ENCODE measurements around the gene MMP17.
A peak's percentile ranks its signal among the peaks of the same experiment; 100 is the strongest.

The MMP17 gene

GRCh38 chr12:131850856-131851559 is 22.8 kb downstream of the MMP17 start:
- DNase-seq: peak in 1 of 2 experiments; percentile 32

GRCh38 chr12:131851741-131852550 is 23.8 kb downstream of the MMP17 start:
- no peak for DNase-seq

DNA sequence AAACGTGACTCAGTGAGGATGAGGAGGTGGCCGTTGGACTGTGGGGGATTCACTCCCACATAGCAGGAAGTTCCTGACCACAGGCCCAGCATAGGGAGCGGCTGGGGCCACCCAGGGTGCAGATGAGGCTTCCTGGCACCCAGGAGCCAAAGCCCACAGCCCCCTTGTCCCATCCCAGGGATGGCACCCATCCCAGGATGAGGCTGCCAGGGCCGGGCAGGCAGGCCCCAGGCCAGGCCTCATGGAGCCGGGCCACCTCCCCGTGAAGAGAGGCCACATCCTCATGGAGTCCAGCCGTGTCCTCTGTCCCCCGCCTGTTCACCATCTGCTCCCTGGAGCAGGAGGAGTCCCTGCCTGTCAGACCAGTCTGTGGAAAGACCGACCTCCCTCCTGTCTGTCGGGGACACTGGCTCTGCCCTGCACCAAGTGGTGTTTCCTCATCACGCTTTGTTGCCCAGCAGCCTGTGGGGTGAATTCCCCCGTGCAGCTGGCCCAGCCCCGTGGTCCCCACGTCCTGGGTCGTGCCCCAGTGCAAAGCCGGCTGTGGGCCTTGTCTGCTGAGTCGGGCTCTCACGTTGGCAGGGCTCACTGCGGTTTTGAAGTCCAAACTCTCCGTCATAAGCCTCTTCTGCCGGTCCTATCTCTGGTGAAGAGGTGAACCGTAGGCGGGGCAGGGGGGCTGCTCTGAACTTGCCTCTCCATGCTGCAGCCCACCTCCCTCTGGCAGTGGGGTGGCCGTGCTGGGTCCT is 24.5 kb downstream of the MMP17 start:
- no peak for DNase-seq

DNA sequence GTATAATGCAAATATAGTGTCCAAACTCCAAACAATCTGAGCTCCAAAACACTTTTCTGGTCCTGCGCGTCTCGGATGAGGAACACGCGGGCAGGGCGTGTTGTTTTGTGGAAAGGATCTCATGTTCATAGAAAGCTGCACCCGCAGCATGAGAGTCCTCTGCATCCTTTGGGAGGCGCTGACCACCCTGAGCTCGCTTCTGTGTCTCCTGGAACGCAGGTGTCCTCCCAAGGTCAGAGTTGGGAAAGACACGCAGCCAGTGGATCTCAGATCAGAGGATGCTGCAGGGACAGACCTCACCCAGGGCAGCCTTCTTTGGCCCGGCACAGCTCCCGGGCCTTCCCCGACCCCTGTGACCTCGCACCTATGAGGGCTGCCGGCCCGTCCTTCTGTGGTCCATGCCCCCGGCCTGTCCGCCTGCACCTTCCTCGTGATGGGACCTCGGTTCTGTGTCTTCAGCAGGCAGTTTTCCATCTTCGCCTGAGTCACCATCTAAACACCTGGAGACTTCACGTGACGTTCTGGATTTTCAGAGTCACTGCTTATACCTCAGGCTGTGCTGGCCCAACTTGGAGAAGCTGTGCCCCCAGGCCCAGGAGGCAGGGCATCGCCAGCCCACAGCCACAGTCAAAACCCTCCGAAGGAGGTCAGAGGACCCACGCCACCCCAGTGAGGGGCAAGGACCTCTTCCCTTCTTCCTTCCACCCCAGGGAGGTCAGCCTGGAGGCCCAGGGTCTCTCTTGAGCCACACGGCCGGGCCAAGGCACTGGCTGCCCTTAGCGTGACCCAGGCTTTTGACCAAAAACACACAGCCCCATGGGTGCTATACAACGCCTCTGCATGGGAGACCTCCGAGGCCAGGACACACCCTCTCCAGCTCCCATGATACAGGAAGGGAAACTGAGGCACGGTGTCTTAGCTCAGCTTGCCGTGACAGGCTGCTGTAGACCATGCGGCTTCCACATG is 25.9 kb downstream of the MMP17 start:
- no peak for DNase-seq

- DNase-seq: no peak
Measured at GRCh38 chr12:131854861-131855476, 26.8 kb downstream of the MMP17 start.

GRCh38 chr12:131855521-131856142 is 27.4 kb downstream of the MMP17 start:
- DNase-seq: no peak

DNA sequence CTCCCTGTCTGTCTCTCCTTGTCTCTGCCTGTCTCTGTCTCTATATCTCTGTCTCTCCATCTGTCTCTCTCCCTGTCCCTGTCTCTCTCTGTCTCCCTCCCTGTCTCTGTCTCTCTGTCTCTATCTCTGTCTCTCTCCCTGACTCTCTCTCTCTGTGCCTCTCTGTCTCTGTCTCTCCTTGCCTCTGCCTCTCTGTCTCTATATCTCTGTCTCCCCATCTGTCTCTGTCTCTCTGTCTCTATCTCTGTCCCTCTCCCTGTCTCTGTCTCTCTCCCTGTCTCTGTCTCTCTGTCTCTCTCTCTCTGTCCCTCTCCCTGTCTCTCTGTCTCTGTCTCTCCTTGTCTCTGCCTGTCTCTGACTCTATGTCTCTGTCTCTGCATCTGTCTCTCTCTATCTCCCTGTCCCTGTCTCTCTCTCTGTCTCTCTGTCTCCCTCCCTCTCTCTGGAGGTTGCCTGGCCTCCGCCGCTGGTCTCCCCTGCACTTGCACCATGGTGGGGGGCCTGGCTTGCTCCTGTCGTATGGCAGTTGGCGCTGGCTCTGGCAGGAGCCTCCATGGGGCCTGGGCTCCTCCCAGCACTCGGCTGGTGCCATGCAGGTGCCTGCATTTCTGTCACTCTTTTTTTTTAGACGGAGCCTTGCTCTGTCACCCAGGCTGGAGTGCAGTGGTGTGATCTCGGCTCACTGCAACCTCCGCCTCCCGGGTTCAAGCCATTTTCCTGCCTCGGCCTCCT is 28.3 kb downstream of the MMP17 start:
- DNase-seq: no peak

DNA sequence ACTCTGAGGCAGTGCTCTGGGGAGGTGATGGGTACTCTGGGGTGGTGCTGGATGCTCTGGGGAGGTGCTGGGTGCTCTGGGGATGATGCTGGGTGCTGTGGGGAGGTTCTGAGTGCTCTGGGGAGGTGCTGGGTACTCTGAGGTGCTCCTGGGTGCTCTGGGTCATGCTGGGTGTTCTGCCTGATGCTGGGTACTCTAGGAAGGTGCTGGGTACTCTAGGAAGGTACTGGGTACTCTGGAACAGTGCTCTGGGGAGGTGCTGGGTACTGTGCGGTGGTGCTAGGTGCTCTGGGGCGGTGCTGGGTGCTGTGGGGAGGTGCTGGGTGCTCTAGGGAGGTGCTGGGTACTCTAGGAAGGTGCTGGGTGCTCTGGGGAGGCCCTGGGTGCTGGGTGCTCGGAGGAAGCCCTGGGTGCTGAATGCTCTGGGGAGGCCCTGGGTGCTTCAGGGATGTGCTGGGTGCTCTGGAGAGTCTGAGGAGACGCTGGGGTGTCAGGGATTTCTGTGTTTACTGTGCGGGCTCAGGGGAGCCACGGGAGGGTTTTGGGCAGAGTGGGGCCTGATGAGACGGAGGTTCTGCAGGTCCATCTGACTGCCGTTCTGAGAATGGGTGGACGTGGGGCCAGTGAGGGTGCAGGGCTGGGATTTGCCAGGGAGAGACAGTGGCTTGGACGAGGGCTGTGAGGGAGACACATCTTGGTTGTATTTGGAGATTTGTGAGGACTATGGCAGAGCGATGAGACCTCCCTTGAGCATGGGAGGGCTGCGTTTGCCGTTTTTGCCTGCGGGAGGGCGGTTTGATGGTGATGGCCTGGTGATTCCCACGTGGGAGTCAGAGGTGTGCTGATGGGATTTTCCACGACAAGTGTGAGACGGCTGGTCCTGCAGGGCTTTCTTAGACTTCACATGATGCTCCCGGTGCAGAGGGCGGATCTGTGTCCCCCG is 30.0 kb downstream of the MMP17 start:
- no peak for DNase-seq

DNA sequence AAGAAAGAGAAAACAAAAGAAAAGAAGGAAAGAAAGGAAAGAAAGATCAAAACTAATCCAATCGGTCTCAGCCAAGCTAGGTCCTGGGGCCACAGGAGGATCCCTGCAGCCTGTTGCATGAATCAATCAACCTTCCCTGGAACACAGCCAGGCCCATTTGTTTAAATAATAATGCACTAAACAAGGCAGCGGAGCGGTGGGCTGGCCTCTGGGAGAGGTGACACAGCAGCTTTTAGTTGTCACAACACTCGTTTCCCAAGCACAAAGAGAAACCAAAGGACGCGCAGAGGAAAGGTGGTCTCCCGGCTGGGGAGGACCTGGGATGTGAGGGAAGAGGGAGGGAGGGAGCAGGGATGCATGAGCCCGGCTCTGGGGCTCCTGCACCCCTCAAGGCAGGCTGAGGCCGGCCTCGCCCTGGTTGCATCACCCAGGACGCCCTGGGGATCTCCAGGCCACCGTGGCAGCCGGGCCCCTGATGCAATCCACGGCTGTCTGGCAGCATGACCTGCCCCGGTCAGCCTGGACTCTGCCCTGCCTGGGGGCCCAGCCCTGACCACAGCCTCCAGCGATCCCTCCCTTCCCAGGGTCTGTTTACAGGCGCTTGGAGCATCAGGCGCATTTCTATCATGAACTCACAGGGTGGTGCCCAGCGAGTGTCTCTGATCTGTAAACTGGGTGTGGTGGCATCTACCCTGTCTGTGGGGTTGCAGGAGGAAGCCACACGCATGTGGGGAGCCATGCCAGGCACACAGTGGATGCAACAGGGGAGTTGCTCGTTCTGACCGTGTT is 32.5 kb downstream of the MMP17 start:
- peak in 1 of 2 experiments; percentile 7 for DNase-seq

DNA sequence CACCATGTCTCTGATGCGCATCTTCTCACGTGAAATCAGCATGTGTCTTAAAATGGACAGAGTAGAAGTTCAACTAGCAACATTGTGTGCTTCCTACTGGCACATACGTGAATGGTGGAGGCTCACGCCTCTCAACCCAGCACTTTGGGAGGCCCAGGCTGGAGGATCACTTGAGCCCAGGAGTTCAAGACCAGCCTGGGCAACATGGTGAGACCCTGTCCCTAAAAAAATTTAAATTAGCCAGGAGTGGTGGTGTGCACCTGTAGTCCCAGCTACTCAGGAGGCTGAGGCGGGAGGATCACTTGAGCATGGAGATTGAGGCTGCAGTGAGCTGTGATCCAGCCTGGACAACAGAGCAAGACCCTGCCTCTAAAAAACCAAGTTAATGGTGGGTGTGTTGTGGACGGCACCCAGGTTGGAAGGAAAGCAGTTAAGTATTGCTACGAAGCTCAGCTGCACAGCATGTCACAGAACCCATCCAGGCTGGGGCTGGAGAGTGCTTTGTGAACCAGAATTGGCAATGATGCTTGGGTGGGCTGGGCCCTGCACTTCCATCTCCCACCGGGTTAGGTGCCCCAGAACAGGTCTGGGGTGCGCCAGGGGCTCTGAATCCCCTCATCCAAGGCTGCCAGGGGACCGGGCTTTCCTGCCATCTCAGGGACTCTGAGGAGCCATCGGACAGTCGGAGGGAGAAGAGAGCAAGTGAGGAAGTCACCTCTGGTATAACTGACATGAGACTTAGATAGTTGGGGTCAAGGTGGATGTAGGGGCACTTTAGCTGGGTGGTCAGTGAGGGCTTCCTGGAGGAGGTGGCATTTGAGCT is 33.3 kb downstream of the MMP17 start:
- DNase-seq: no peak

- DNase-seq: no peak
Measured at GRCh38 chr12:131862084-131862441, 33.9 kb downstream of the MMP17 start.

- DNase-seq: no peak
Measured at GRCh38 chr12:131862600-131862993, 34.4 kb downstream of the MMP17 start.

GRCh38 chr12:131862994-131863710 is 35.0 kb downstream of the MMP17 start:
- DNase-seq: no peak

DNA sequence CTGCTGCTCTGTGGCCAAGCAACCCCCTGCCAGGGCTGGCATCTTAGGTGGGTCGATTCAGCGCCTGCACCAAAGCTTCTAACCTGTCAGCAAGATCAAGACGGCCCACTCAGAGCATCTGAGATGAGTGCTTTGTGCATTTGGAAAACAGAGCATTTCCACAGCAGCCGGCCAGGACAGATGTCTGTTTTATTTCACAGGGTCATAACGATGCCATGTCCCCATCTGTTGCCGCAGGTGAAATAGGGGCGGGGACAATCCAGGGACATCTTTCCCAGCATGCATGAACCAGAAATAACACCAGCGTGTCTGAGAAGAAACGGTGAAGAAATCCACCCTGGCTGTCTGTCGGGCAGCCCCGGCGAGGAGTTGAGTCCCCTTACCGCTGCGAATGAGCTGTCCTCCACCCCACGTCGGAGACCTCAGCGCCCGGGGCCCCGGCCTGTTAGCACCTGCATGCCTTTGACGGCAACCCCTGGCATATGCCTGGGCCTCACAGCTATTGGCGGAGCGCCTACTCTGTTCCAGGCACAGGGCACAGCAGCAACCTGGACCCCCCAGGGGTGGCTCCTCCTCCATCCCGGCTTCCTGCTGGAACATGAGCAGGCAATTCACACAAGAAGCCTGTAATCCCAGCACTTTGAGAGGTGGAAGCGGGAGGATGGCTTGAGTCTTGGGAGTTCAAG is 35.7 kb downstream of the MMP17 start:
- no peak for DNase-seq

DNA sequence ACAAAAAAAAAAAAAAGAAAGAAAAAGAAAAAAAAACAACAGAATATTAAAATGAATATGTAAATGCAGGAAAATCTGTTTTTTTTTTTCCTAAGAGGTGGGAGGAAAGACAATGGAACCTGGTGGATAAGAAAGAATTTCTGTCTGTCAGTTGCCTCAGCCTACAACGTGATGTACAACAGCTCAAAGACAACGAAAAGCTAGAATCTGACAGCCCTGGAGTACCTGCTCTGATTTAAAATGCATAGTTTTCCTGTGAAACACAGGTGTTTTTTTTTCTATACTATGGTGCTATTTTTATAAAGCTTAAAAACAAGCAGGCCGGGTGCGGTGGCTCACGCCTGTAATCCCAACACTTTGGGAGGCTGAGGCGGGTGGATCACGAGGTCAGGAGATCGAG is 36.3 kb downstream of the MMP17 start:
- DNase-seq: no peak

GRCh38 chr12:131865180-131865875 is 37.1 kb downstream of the MMP17 start:
- DNase-seq: no peak
